ENCODE measurements around the gene PRKAR2B. TPM values are rescaled to one million over a fixed set of nuclear protein-coding genes. Genes with fewer than 3 reads are reported as not detected.

The PRKAR2B gene
- total and polyA plus RNA-seq, 4 donors: 3.5 to 15.0 (median 5.8) TPM

- TF ChIP-seq CTCF (IDR thresholded peaks at IDR 0.05; ENCODE audit: control extremely low read depth, extremely low read depth): no peak
- Histone ChIP-seq H3K27ac (ENCODE audit: low read depth in 1 of 2, low read length in 1 of 2) (no peak overlapping the region), H3K9me3 (ENCODE audit: control insufficient read depth in 4 of 4, insufficient read depth in 3 of 4, low read length in 3 of 4) (peaks cover 0 to 3% (median 0%) of the 10 kb centered on the region in 4 donors), H3K9ac (ENCODE audit: insufficient read depth in 1 of 2, low read length in 2 of 2) (no peak overlapping the region), H3K4me3 (no peak overlapping the region), H3K4me1 (ENCODE audit: control insufficient read depth in 5 of 5, insufficient read depth in 5 of 5, low read length in 5 of 5) (peaks cover 0 to 10% (median 0%) of the 10 kb centered on the region in 5 donors), H3K27me3 (ENCODE audit: control insufficient read depth in 3 of 3, insufficient read depth in 3 of 3, low read length in 2 of 3) (no peaks in the 10 kb centered on the region), H3K36me3 (ENCODE audit: control insufficient read depth in 4 of 4, insufficient read depth in 4 of 4, low read length in 4 of 4) (no peaks in the 10 kb centered on the region)
- ATAC-seq (ENCODE audit: insufficient read depth, low FRiP score): no peak
- no peak for DNase-seq
- 89 to 90% methylated on average over 5 of the region's 5 CpGs for WGBS, 2 donors
Observed at GRCh38 chr7:107026166-107026565, 18.3 kb upstream of the PRKAR2B start.

GRCh38 chr7:107027208-107027607 lies 17.3 kb upstream of the PRKAR2B start:
- TF ChIP-seq CTCF (IDR thresholded peaks at IDR 0.05; ENCODE audit: control extremely low read depth, extremely low read depth): no peak
- Histone ChIP-seq H3K9me3 (ENCODE audit: control insufficient read depth in 4 of 4, insufficient read depth in 3 of 4, low read length in 3 of 4) (peaks cover 0 to 3% (median 0%) of the 10 kb centered on the region in 4 donors), H3K36me3 (ENCODE audit: control insufficient read depth in 4 of 4, insufficient read depth in 4 of 4, low read length in 4 of 4) (no peaks in the 10 kb centered on the region), H3K4me1 (ENCODE audit: control insufficient read depth in 5 of 5, insufficient read depth in 5 of 5, low read length in 5 of 5) (peaks cover 0 to 10% (median 0%) of the 10 kb centered on the region in 5 donors), H3K27ac (ENCODE audit: low read depth in 1 of 2, low read length in 1 of 2) (no peak overlapping the region), H3K9ac (ENCODE audit: insufficient read depth in 1 of 2, low read length in 2 of 2) (no peak overlapping the region), H3K27me3 (ENCODE audit: control insufficient read depth in 3 of 3, insufficient read depth in 3 of 3, low read length in 2 of 3) (no peaks in the 10 kb centered on the region), H3K4me3 (no peak overlapping the region)
- ATAC-seq (ENCODE audit: insufficient read depth, low FRiP score) (no peak), DNase-seq (no peak)
- WGBS, 2 donors: 69 to 83% methylated on average over 2 of the region's 2 CpGs

- H3K9ac ChIP-seq (ENCODE audit: insufficient read depth in 1 of 2, low read length in 2 of 2): no peak overlapping the region
- H3K27ac ChIP-seq (ENCODE audit: low read depth in 1 of 2, low read length in 1 of 2): no peak overlapping the region
- no peak for TF ChIP-seq CTCF (IDR thresholded peaks at IDR 0.05; ENCODE audit: control extremely low read depth, extremely low read depth)
- WGBS, 2 donors: 57 to 61% methylated on average over 5 of the region's 5 CpGs
- peaks cover 0 to 10% (median 0%) of the 10 kb centered on the region in 5 donors for H3K4me1 ChIP-seq (ENCODE audit: control insufficient read depth in 5 of 5, insufficient read depth in 5 of 5, low read length in 5 of 5)
- H3K4me3 ChIP-seq: no peak overlapping the region
- no peaks in the 10 kb centered on the region for H3K9me3 ChIP-seq (ENCODE audit: control insufficient read depth in 4 of 4, insufficient read depth in 3 of 4, low read length in 3 of 4)
- ATAC-seq (ENCODE audit: insufficient read depth, low FRiP score): no peak
- DNase-seq: no peak
- no peaks in the 10 kb centered on the region for H3K36me3 ChIP-seq (ENCODE audit: control insufficient read depth in 4 of 4, insufficient read depth in 4 of 4, low read length in 4 of 4)
- no peaks in the 10 kb centered on the region for H3K27me3 ChIP-seq (ENCODE audit: control insufficient read depth in 3 of 3, insufficient read depth in 3 of 3, low read length in 2 of 3)
Observed at GRCh38 chr7:107029061-107029763, 15.3 kb upstream of the PRKAR2B start.
